ENCODE measurements around the gene CAMK2A. TPM values are rescaled to one million over a fixed set of nuclear protein-coding genes. Genes with fewer than 3 reads are reported as not detected.

The CAMK2A gene
- total RNA-seq, 1 donor = 0.09 TPM

DNA sequence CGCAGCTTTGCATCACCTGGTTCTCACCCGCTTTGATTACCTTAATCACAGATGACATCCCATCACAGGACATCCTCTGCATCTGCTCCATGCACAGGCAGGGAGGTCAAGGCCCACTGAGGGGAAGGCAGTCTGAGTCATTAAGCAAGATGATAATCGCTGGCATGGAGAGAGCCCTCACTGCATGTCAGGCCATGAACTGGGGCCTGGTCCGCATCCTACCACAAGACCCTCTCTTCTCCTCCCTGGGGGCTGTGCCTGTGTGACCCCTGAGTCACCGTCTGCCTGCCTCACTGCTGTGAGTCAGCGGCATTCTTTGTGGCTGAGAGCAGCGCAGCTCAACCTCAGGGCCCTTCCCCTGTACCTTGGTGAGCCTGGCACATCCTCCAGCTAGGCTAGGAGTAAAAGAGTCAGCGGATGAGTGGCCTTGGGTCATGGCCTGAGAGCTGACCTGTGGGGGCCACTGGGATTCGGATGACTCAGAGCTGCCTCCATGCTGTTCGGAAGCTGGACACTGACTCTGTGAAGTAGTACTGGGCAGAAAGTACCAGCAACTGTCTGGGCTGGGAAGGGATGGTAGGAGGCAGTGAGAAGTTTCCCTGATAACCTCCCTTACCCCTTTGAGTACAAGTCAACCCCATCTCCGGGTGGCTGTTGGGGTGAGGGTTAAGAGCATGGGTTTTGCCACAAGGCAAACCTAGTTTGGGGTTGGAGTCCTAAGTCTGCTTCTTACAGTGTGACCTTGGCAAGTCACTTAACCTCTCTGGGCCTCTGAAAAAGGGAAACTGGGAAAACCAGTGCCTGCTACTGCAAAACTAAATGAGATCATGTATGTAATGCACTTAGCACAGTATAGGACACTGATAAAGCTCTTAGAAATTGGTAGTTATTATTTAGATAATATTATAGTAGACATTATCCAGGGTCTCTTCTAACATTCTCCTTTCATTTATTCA is 27.8 kb upstream of the CAMK2A start:
- TF ChIP-seq CTCF (IDR thresholded peaks at IDR 0.05; ENCODE audit: insufficient read depth, low read length) = no peak
- DNase-seq (ENCODE audit: low read depth) = peak; percentile 79
- H3K4me3 ChIP-seq (ENCODE audit: low read depth, low read length) = no peak overlapping the region

GRCh38 chr5:150316320-150316719 is 26.7 kb upstream of the CAMK2A start:
- no peak for TF ChIP-seq CTCF (IDR thresholded peaks at IDR 0.05; ENCODE audit: insufficient read depth, low read length)
- no peak for DNase-seq (ENCODE audit: low read depth)
- no peak overlapping the region for H3K4me3 ChIP-seq (ENCODE audit: low read depth, low read length)

- no peak for TF ChIP-seq CTCF (IDR thresholded peaks at IDR 0.05; ENCODE audit: insufficient read depth, low read length)
- no peak for DNase-seq (ENCODE audit: low read depth)
- H3K4me3 ChIP-seq (ENCODE audit: low read depth, low read length) = no peak overlapping the region
Measured at GRCh38 chr5:150315245-150315644, 25.7 kb upstream of the CAMK2A start.

- no peak overlapping the region for H3K4me3 ChIP-seq (ENCODE audit: low read depth, low read length)
- TF ChIP-seq CTCF (IDR thresholded peaks at IDR 0.05; ENCODE audit: insufficient read depth, low read length) = no peak
- DNase-seq (ENCODE audit: low read depth) = no peak
Measured at GRCh38 chr5:150313921-150314716, 24.5 kb upstream of the CAMK2A start.

DNA sequence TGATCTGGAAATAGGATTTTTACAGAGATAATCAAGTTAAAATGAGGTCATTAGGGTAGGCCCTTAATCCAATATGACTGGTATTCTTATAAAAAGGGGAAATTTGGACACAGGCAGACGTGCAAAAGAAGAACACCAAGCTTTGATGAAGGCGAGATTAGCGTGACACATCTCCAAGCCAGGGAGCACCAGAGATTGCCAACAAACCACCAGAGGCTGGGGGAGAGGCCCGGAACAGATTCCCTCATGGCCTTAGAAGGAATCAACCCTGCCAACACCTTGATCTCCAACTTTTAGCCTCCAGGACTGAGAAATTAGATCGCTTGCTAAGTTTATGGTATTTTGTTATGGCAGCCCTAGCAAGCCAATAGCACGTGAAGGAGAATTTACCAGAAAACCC is 23.9 kb upstream of the CAMK2A start:
- no peak overlapping the region for H3K4me3 ChIP-seq (ENCODE audit: low read depth, low read length)
- DNase-seq (ENCODE audit: low read depth) = no peak
- TF ChIP-seq CTCF (IDR thresholded peaks at IDR 0.05; ENCODE audit: insufficient read depth, low read length) = no peak

DNA sequence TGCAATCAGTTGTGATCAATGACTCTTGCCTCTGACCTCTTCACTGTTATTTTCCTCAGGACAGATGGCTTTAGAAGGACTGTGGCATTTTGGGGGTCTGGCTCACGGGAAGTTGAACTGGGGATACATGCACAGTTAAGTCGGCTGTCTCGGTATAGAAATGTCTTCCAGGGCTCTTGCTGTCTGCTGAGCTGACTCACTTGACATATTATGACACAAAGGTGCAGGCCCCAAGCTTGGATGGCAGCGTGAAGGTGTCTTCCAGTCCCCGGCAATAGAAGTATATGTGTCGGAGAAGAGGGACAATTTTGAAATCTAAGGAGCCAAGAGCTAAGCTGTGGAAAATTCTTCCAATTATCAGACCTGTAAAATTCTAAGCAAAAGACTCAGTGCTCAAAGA is 22.9 kb upstream of the CAMK2A start:
- H3K4me3 ChIP-seq (ENCODE audit: low read depth, low read length) = no peak overlapping the region
- no peak for TF ChIP-seq CTCF (IDR thresholded peaks at IDR 0.05; ENCODE audit: insufficient read depth, low read length)
- no peak for DNase-seq (ENCODE audit: low read depth)

All from fibroblast of the aortic adventitia (primary cell).